ENCODE results near the gene KCNAB1. TPM values are rescaled to one million over a fixed set of nuclear protein-coding genes. Genes with fewer than 3 reads are reported as not detected.
"Not testable (repeated sequence)": the region's sequence is repeated elsewhere in the genome, so short reads cannot be mapped to it uniquely, and the experiment has no call there.

The KCNAB1 gene
- total RNA-seq, 3 donors from 2014 or later: 3.9 to 8.3 (median 5.4) TPM

DNA sequence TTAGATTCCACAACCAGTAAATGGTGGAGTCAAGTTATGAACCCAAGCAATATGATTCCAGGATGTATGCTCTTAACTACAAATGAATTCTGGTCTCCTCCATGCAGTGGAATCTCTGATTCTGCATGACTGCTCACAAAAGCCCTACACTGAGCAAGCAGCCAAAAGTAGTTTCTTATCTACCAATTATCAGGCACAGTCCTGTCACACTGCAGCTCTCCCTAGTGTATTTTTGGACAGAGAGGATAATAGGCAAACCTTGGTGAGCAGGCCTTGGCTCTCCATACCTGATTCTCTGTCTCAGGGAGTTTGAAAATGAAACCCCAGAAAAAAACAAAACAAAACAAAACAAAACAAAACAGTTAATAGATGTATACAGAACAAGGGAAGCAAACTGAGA, 438.0 kb downstream of the KCNAB1 start:
- no peak overlapping the region for H3K4me3 ChIP-seq
- no peaks in the 10 kb centered on the region for H3K9me3 ChIP-seq
- DNase-seq (ENCODE audit: low spot score in 2 of 2): no peak
- no peak for TF ChIP-seq POLR2AphosphoS5 (IDR thresholded peaks at IDR 0.05)
- TF ChIP-seq, protein P1, sequence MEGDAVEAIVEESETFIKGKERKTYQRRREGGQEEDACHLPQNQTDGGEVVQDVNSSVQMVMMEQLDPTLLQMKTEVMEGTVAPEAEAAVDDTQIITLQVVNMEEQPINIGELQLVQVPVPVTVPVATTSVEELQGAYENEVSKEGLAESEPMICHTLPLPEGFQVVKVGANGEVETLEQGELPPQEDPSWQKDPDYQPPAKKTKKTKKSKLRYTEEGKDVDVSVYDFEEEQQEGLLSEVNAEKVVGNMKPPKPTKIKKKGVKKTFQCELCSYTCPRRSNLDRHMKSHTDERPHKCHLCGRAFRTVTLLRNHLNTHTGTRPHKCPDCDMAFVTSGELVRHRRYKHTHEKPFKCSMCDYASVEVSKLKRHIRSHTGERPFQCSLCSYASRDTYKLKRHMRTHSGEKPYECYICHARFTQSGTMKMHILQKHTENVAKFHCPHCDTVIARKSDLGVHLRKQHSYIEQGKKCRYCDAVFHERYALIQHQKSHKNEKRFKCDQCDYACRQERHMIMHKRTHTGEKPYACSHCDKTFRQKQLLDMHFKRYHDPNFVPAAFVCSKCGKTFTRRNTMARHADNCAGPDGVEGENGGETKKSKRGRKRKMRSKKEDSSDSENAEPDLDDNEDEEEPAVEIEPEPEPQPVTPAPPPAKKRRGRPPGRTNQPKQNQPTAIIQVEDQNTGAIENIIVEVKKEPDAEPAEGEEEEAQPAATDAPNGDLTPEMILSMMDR (IDR thresholded peaks at IDR 0.05): no peak
- TF ChIP-seq POLR2A (IDR thresholded peaks at IDR 0.05): no peak
- no peaks in the 10 kb centered on the region for H3K4me1 ChIP-seq
- intact Hi-C loops (cut with DNase I; ENCODE audit: low total_unique reads): no loop called here
- H3K27me3 ChIP-seq: no peaks in the 10 kb centered on the region
- H3K27ac ChIP-seq: no peak overlapping the region
- H3K36me3 ChIP-seq: no peaks in the 10 kb centered on the region

DNA sequence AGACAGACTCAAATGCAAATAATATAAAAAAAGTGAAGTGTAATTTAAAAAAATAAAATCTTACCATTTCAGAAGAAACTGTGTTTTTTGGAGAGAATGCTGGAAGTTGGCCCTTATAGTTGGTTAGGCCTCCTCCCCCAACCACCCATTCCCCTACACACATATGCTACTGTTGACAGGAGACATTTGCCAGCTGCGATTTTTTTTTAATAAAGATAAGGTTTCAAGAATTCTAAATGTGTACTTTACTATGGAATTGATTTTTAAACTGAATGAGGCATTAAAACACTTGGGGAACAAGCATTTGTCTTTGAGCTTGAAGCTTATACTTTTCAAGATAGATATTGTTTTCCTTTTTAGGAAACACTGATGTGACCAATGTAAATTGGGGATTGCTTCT, 438.9 kb downstream of the KCNAB1 start:
- no peak for DNase-seq (ENCODE audit: low spot score in 2 of 2)
- no peak overlapping the region for H3K4me3 ChIP-seq
- no peak overlapping the region for H3K27ac ChIP-seq
- H3K36me3 ChIP-seq: no peaks in the 10 kb centered on the region
- no peaks in the 10 kb centered on the region for H3K27me3 ChIP-seq
- TF ChIP-seq, protein P1 (IDR thresholded peaks at IDR 0.05): no peak
- TF ChIP-seq POLR2A (IDR thresholded peaks at IDR 0.05) (no peak), POLR2AphosphoS5 (IDR thresholded peaks at IDR 0.05) (no peak)
- no peaks in the 10 kb centered on the region for H3K9me3 ChIP-seq
- intact Hi-C loops (cut with DNase I; ENCODE audit: low total_unique reads): no loop called here
- no peaks in the 10 kb centered on the region for H3K4me1 ChIP-seq

- intact Hi-C loops (cut with DNase I; ENCODE audit: low total_unique reads): no loop called here
- Histone ChIP-seq H3K27ac (no peak overlapping the region), H3K27me3 (no peaks in the 10 kb centered on the region)
These were observed 441.2 kb downstream of the KCNAB1 start for GRCh38 chr3:156561533-156561932.

DNA sequence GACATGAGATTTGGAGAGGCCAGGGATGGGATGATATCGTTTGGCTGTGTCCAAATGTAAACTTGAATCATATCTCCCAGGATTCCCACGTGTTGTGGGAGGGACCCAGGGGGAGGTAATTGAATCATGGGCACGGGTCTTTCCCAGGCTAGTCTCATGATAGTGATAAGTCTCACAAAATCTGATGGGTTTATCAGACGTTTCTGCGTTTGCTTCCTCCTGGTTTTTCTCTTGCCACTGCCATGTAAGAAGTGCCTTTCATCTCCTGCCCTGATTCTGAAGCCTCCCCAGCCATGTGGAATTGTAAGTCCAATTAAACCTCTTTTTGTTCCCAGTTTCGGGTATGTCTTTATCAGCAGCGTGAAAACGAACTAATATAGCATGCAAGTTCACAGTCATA, 442.1 kb downstream of the KCNAB1 start:
- not testable (repeated sequence) for DNase-seq (ENCODE audit: low spot score in 2 of 2); H3K4me1 ChIP-seq; H3K36me3 ChIP-seq; H3K4me3 ChIP-seq; H3K27me3 ChIP-seq; H3K9me3 ChIP-seq; H3K27ac ChIP-seq
- intact Hi-C loops (cut with DNase I; ENCODE audit: low total_unique reads): loop anchor here (2.0 kb wide), 1 partner anchor 48 kb away; no protein-coding TSS in a partner anchor

More at GRCh38 chr3:156561533-156561932, 441.2 kb downstream of the KCNAB1 start:
- no peaks in the 10 kb centered on the region for H3K4me1 ChIP-seq
- H3K9me3 ChIP-seq: no peaks in the 10 kb centered on the region
- DNase-seq (ENCODE audit: low spot score in 2 of 2): no peak
- H3K4me3 ChIP-seq: no peak overlapping the region
- TF ChIP-seq POLR2A (IDR thresholded peaks at IDR 0.05) (no peak), POLR2AphosphoS5 (IDR thresholded peaks at IDR 0.05) (no peak)
- TF ChIP-seq, protein P1 (IDR thresholded peaks at IDR 0.05): no peak
- H3K36me3 ChIP-seq: no peaks in the 10 kb centered on the region

- no peak for TF ChIP-seq POLR2A (IDR thresholded peaks at IDR 0.05)
- TF ChIP-seq, protein P1 (IDR thresholded peaks at IDR 0.05): no peak
- no peak for TF ChIP-seq POLR2AphosphoS5 (IDR thresholded peaks at IDR 0.05)
- no peak for DNase-seq (ENCODE audit: low spot score in 2 of 2)
- H3K4me1 ChIP-seq: no peaks in the 10 kb centered on the region
- no peaks in the 10 kb centered on the region for H3K36me3 ChIP-seq
- H3K27me3 ChIP-seq: no peaks in the 10 kb centered on the region
- H3K4me3 ChIP-seq: no peak overlapping the region
- intact Hi-C loops (cut with DNase I; ENCODE audit: low total_unique reads): loop anchor here (2.0 kb wide), 1 partner anchor 49 kb away; no protein-coding TSS in a partner anchor
- H3K27ac ChIP-seq: no peak overlapping the region
- H3K9me3 ChIP-seq: no peaks in the 10 kb centered on the region
These were observed 443.7 kb downstream of the KCNAB1 start for GRCh38 chr3:156563900-156564682.

GRCh38 chr3:156569016-156569415, 448.6 kb downstream of the KCNAB1 start:
- H3K4me1 ChIP-seq; H3K4me3 ChIP-seq; H3K27ac ChIP-seq; H3K36me3 ChIP-seq; H3K9me3 ChIP-seq; intact Hi-C loops (cut with DNase I; ENCODE audit: low total_unique reads); H3K27me3 ChIP-seq; DNase-seq (ENCODE audit: low spot score in 2 of 2): not testable (repeated sequence)

GRCh38 chr3:156569881-156570280, 449.5 kb downstream of the KCNAB1 start:
- H3K9me3 ChIP-seq; intact Hi-C loops (cut with DNase I; ENCODE audit: low total_unique reads); H3K4me1 ChIP-seq; H3K27ac ChIP-seq; H3K27me3 ChIP-seq; H3K36me3 ChIP-seq; DNase-seq (ENCODE audit: low spot score in 2 of 2); H3K4me3 ChIP-seq: not testable (repeated sequence)

Data from breast epithelium (tissue), 4 donors.